ENCODE results near the gene KDM4C. TPM values are rescaled to one million over a fixed set of nuclear protein-coding genes. Genes with fewer than 3 reads are reported as not detected.

The KDM4C gene
- total and polyA plus RNA-seq, 2 of the 8 experiments (the other 6 are each of a cell fraction or from before 2014, with no cell fraction given): 13.0 to 26.1 TPM

DNA sequence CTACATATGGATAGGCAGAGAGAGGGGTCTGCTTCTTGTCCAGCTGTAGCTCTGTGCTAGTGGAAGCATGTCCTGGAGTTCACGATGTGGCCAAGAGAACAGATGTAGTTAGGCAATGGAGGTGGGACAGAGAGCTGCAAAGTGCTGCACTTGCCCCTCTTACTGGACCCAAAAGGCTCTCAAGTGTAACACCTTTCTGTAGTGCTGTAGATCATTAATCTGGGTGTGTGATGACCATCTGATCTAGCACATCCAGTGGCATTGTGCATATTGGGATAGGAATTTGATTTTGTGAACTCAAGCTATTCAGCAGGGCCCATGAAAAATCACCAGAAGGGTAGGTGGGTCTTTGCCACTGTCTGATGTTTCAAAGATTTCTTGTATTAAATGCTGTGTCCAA lies 151.4 kb downstream of the KDM4C start:
- H3K4me3 ChIP-seq (ENCODE audit: extremely low read depth in 1 of 4, insufficient read depth in 2 of 4, low read depth in 3 of 4, low read length in 4 of 4): no peak overlapping the region
- ChIA-PET CTCF (ENCODE audit: partially characterized antibody) (interaction anchor here (0.8 to 2.4 kb wide), 18 partner anchors 10 to 643 kb away, joined by 3 to 13 read pairs (median 4); no protein-coding TSS in a partner anchor), POLR2A (ENCODE audit: partially characterized antibody) (no interaction called here)
- no peak overlapping the region for H3K27ac ChIP-seq (ENCODE audit: low read depth, low read length)
- no peak overlapping the region for H2AFZ ChIP-seq (ENCODE audit: low read length)
- no peaks in the 10 kb centered on the region for H3K27me3 ChIP-seq (replicated peaks in 1 of 4; ENCODE audit: control insufficient read depth in 3 of 4, extremely low read depth in 1 of 4, insufficient read depth in 3 of 4, low read length in 3 of 4)
- H3K23ac ChIP-seq (ENCODE audit: insufficient read length): no peak overlapping the region
- H2BK15ac ChIP-seq (ENCODE audit: low read length): no peak overlapping the region
- no peak overlapping the region for H3K18ac ChIP-seq (ENCODE audit: extremely low read depth, low read length)
- 0 out of 2 replicates have a peak overlapping the region, but pooled peaks have one; percentile 10 for H2BK12ac ChIP-seq (ENCODE audit: low read depth, low read length)
- no peak overlapping the region for H2BK5ac ChIP-seq (ENCODE audit: low read depth, low read length)
- H3K56ac ChIP-seq (replicated peaks; ENCODE audit: insufficient read length, low read depth, low read length): no peak overlapping the region
- no peak overlapping the region for H3K4me2 ChIP-seq (ENCODE audit: insufficient read depth in 1 of 2, low read depth in 2 of 2, low read length in 2 of 2)
- no peaks in the 10 kb centered on the region for H3K9me3 ChIP-seq (ENCODE audit: insufficient read depth in 2 of 2, low read depth in 1 of 2, low read length in 1 of 2)
- WGBS, 2 experiments (ENCODE audit: extremely low coverage in 1 of 2, insufficient coverage in 1 of 2, insufficient read length in 1 of 2, insufficient replicate concordance in 2 of 2, low coverage in 1 of 2, low lambda C conversion rate in 2 of 2, missing lambda C conversion rate in 1 of 2): 94% methylated on average over 1 of the region's 1 CpG; no CpG with 5 or more reads in 1 of the 2 experiments
- FAIRE-seq: no peak
- no peak overlapping the region for H3K14ac ChIP-seq (ENCODE audit: insufficient read length)
- H2BK120ac ChIP-seq (replicated peaks; ENCODE audit: low read depth, low read length): no peak overlapping the region
- no peak for DNase-seq (ENCODE audit: low read depth in 1 of 2, low spot score in 2 of 2)
- no peak overlapping the region for H3K4ac ChIP-seq (replicated peaks; ENCODE audit: insufficient read length, low read depth, low read length)
- H3K9ac ChIP-seq (replicated peaks in 1 of 4; ENCODE audit: extremely low read depth in 1 of 4, low read depth in 3 of 4, low read length in 3 of 4): no peak overlapping the region
- H3K36me3 ChIP-seq (ENCODE audit: control insufficient read depth in 2 of 4, insufficient read depth in 4 of 4, low read length in 3 of 4): no peaks in the 10 kb centered on the region
- no peaks in the 10 kb centered on the region for H3K79me2 ChIP-seq (ENCODE audit: control insufficient read depth in 1 of 2, insufficient read depth in 2 of 2, low read length in 2 of 2)
- H2BK20ac ChIP-seq (ENCODE audit: low read length): no peak overlapping the region
- no peaks in the 10 kb centered on the region; the same call in 1 of the 2 replicates for H3K79me1 ChIP-seq (ENCODE audit: low read depth, low read length)
- no peak overlapping the region for H4K5ac ChIP-seq (ENCODE audit: insufficient read length, low read depth, low read length)
- H3K23me2 ChIP-seq (ENCODE audit: low read depth, low read length): no peaks in the 10 kb centered on the region
- H4K8ac ChIP-seq (ENCODE audit: extremely low read depth, insufficient read depth, low read length): no peak overlapping the region
- H2AK5ac ChIP-seq (ENCODE audit: low read depth, low read length): no peak overlapping the region
- no peak overlapping the region for H4K91ac ChIP-seq (replicated peaks; ENCODE audit: insufficient read length, low read length)
- peaks cover 0 to 9% (median 3%) of the 10 kb centered on the region in 4 experiments; a peak in 1 of 7 replicates for H3K4me1 ChIP-seq (replicated peaks in 1 of 4; ENCODE audit: control insufficient read depth in 3 of 4, insufficient read depth in 4 of 4, low read length in 3 of 4)
- peaks cover 0 to 4% of the 10 kb centered on the region in 2 experiments for H4K20me1 ChIP-seq (replicated peaks in 1 of 2; ENCODE audit: control insufficient read depth in 1 of 2, insufficient read depth in 2 of 2, low read length in 2 of 2)
- TF ChIP-seq CTBP2 (IDR thresholded peaks at IDR 0.05; ENCODE audit: borderline replicate concordance, insufficient read depth, insufficient read length, low read length) (no peak), BCL11A (IDR thresholded peaks at IDR 0.05; ENCODE audit: low read depth in 2 of 2, low read length in 2 of 2) (no peak), RNF2 (IDR thresholded peaks at IDR 0.05; ENCODE audit: borderline replicate concordance, low read depth, low read length, missing control alignments, poor library complexity, severe bottlenecking) (no peak), HDAC2 (IDR thresholded peaks at IDR 0.05; ENCODE audit: borderline replicate concordance in 1 of 2, low read depth in 2 of 2, low read length in 2 of 2) (no peak), FOSL1 (IDR thresholded peaks at IDR 0.05; ENCODE audit: insufficient read depth, low read depth, low read length) (no peak)
- TF ChIP-seq, protein P1, sequence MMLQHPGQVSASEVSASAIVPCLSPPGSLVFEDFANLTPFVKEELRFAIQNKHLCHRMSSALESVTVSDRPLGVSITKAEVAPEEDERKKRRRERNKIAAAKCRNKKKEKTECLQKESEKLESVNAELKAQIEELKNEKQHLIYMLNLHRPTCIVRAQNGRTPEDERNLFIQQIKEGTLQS (IDR thresholded peaks at IDR 0.05; ENCODE audit: insufficient read depth, low read depth, low read length): no peak
- TF ChIP-seq, protein P2, sequence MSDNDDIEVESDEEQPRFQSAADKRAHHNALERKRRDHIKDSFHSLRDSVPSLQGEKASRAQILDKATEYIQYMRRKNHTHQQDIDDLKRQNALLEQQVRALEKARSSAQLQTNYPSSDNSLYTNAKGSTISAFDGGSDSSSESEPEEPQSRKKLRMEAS (IDR thresholded peaks at IDR 0.05): no peak
- TF ChIP-seq, protein P3, sequence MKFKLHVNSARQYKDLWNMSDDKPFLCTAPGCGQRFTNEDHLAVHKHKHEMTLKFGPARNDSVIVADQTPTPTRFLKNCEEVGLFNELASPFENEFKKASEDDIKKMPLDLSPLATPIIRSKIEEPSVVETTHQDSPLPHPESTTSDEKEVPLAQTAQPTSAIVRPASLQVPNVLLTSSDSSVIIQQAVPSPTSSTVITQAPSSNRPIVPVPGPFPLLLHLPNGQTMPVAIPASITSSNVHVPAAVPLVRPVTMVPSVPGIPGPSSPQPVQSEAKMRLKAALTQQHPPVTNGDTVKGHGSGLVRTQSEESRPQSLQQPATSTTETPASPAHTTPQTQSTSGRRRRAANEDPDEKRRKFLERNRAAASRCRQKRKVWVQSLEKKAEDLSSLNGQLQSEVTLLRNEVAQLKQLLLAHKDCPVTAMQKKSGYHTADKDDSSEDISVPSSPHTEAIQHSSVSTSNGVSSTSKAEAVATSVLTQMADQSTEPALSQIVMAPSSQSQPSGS (IDR thresholded peaks at IDR 0.05; ENCODE audit: low read length): no peak

All from H1 (cell line).